GM19351 (cell line): ENCODE measurements around the gene ACACA.

Source experiments
- ATAC-seq: cut with Tn5 transposase; IDR thresholded peaks from one replicate; pipeline ENCODE4 v1.9.1; 2021; ENCODE audit warnings: mild to moderate bottlenecking, moderate library complexity; ENCODE audit not compliant: unreplicated experiment

The ACACA gene

GRCh38 chr17:37052450-37052849, 354.2 kb downstream of the ACACA start:
- no peak for ATAC-seq

- no peak for ATAC-seq
Measured at GRCh38 chr17:37051833-37052232, 354.8 kb downstream of the ACACA start.

DNA sequence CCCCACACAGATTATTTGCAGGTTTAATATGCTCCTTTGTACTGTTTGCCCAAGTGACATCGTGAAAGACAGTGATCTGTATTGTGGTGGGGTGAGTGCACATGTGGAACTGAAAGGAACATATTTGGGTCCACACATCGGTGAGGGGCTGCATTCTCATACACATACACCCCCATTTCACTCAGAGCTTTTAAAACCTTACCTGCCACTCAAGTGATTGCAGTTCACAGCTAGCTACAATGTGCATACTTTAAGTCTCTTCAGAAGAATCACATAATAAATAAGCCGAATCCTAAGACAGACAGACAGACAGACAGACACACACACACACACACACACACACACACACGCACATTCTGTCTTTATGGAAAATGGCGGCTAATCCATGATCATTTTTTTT, 355.3 kb downstream of the ACACA start:
- no peak for ATAC-seq

GRCh38 chr17:37050920-37051319, 355.7 kb downstream of the ACACA start:
- ATAC-seq: no peak

DNA sequence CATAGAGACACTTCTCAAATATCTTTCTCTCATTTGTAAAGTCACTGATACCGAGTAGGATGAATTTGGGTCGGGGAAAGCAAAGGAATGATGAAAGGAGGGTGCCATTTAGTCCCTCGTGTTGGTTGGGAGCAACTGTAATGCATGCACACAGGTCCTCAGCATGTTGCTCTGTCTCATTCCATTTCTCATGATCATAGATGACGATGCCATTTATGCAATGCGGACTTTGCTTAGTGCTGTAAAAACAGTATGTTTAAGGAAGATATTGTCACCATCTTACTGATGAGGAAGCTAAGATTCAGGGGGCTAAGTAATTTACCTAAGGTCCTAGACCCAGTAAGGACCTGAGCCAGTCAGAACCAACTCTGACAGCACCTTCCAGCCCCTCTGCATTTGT, 357.8 kb downstream of the ACACA start:
- no peak for ATAC-seq

DNA sequence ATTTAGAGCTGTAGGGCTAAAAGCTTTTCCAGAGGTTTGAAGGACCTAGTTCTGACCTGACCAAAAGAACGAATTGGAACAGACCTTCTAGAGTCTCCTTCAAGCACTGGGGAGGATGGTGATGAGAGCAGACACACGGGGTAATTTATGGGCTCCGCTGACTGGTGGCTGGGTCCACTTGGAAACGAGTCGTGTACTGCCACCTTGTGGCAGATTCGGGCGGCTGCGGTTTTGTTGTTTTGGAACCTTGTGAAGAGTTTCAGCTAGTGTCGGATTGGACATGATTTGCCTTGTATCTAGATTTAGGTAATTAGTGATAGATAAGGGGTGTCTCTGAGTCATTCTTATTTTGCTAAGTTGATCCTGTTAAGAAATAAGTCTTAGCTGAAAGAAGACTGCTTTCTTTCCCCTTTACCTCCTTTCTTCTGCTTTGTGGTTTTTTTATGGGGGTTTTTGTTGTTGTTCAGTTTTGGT, 359.0 kb downstream of the ACACA start:
- no peak for ATAC-seq

- no peak for ATAC-seq
Measured at GRCh38 chr17:37045351-37045922, 361.2 kb downstream of the ACACA start.

DNA sequence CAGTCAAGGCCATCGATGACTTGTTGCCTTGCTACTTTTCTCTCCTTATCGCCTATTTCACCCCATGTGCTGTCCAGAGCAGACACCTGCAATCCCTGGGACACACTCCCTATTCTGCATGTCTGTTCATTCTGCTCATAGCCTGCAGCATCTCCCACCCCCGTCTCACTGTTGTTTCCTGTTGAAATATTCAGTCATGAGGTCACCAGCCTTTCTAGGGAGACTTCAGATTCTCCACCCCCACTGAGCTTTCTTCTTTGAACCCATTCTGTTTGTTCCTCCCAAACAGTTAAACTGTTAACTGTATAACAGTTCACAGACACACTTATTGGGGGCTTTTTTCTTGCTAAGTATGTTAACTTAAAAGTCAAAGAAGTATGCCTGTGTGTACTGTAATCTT, 363.4 kb downstream of the ACACA start:
- no peak for ATAC-seq

- no peak for ATAC-seq
Measured at GRCh38 chr17:37041932-37042331, 364.7 kb downstream of the ACACA start.

DNA sequence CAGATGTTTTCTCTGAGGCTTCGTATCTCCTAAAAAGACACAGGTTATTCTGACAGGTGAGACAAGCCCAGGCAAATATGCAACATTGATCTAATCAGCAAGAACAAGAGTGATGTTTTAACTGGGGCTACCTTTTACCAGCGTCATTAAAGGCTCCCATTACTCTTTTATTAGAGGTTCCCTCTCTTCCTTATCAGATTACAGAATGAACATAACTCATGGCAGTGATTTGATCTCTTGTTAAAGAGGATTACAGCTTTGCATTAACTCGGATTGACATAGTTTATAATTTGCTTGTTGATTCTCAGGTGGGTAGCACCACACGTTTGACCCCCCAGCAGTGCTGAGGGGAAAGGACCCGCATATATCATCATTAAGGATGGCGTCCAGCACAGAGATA, 367.4 kb downstream of the ACACA start:
- no peak for ATAC-seq

DNA sequence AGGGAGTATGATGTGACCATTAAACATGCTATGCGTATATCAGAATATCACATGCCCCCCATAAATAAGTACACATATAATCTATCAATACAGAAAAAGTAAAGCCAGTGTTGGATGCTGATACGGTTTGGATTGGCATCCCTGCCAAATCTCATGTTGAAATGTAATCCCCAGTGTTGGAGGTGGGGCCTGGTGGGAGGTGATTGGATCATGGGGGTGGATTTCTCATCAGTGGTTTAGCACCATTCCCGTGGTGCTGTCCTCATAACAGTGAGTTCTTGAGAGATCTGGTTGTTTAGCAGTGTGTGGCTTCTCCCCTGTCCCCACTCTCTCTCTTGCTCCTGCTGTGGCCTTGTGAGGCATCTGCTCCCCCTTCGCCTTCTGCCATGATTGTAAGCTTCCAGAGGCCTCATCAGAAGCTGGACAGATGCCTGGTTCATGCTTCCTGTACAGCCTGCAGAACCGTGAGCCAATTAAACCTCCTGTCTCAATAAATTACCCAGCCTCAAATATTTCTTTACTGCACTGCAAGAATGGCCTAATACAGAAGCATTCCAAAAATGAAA, 369.0 kb downstream of the ACACA start:
- ATAC-seq: no peak
